Stimulated activated CD4-positive, alpha-beta T cell treated with anti-CD3 and anti-CD28 coated beads, Interleukin-15, amount 100 ng/mL, for 1 hour (primary cell): ENCODE measurements around the gene CARD9.

Experiments used
- DNase-seq, 2 donors: peaks; one replicate each; pipeline ENCODE4 v3.0.0-alpha.2; 2020; ENCODE audit warnings: low read depth in 1 of 2, low spot score in 1 of 2

Gene CARD9

GRCh38 chr9:136381311-136381710 is 7.8 kb upstream of the CARD9 start:
- DNase-seq, result no peak

GRCh38 chr9:136380381-136380780 is 6.9 kb upstream of the CARD9 start:
- DNase-seq, result no peak

- DNase-seq, result no peak
Observed at GRCh38 chr9:136379891-136380290, 6.4 kb upstream of the CARD9 start.

GRCh38 chr9:136379401-136379800 is 5.9 kb upstream of the CARD9 start:
- no peak for DNase-seq

DNA sequence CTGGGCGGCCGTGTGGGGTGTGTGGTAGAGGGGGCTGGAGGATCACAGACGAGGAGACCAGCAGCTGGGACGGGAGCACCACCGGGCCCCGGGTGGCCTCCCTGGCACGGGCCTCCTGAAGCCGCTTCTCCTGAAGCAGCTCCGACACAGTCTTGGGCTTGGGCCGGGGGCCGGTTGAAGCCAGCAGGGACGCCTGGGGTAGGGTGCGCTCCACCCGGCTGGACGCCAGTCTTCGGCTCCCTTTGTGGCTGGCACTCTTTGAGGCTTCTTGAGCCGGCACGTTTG is 5.5 kb upstream of the CARD9 start:
- DNase-seq, result no peak

- no peak for DNase-seq
Observed at GRCh38 chr9:136378170-136379002, 4.9 kb upstream of the CARD9 start.

- DNase-seq, result no peak
Observed at GRCh38 chr9:136377341-136378169, 4.1 kb upstream of the CARD9 start.

DNA sequence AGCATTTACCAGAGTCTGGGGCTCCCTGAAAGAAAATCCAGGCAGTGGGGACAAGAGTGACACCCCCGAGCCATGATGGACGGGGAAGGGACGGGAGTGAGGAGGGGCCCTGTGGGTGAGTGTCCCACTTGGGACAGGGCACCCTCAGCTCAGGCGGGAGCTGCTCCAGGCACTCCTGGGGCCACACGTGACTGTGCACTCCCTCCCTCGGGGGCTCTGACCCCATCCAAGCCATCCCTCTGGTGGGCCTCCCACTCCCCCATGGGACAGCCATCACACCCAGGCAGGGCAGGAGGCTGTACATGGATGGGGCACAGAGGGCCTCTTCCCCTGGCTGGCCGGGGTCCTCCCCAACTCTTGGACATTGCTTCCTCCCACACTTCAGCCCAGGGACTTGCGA is 3.0 kb upstream of the CARD9 start:
- DNase-seq, result no peak

GRCh38 chr9:136375096-136375495 is 1.6 kb upstream of the CARD9 start:
- DNase-seq, result no peak

DNA sequence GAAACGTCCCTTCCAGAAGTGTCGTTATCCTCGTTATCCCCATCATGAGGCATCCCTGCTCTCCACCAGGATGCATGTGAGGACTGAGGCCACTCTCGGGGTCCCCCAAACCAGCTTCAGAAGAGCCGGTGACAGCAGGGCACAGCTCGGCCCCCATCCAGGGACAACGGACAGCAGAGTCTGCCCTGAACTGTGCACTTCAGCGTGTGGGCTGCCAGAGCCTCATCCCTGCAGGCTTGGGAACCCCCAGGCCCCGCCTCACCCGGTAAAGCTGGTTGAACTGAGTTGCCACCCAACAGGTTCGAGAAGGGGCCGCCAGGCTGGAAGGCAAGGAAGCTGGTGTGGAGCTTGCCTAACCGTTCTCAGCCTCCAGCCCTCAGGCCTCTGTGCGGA is 710 bp upstream of the CARD9 start:
- DNase-seq, result no peak

GRCh38 chr9:136372561-136373299 is 739 bp downstream of the CARD9 start:
- DNase-seq, result no peak

DNA sequence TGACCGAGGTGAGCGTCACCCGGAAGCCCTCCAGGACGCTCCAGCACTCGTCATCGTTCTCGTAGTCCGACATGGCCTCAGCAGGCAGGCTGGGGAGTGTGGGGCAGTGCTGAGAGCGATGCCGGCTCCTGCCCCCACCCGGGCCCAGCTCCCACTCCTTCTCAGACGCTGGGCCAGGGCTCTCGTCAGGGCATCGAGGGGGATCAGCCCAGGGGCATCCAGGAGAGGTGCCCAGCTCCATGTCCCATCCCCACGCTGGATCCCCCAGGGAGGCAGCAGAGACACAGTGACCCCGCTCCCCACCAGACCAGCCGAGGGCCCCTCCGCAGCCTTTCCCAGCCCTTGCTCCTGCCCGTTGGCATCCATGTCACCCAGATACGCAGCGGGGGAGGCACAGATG is 1.5 kb downstream of the CARD9 start:
- no peak for DNase-seq

DNA sequence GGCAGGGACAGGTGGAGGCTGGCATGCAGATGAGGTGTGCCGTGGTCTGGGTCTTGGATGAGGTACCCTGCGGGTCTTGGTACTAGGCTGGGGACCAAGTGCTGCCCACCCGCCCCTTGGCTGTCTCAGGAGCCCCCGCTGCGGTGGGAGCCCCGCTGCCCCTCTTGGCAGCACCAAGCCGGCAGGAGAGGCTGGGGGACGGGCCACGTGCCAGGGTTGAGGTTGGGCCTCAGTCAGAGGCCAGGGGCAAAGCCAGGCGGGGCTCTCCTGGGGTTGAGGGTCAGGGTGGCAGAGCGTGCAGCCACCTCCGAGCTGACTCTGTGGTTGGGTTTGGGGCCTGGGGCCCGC is 2.0 kb downstream of the CARD9 start:
- no peak for DNase-seq

DNA sequence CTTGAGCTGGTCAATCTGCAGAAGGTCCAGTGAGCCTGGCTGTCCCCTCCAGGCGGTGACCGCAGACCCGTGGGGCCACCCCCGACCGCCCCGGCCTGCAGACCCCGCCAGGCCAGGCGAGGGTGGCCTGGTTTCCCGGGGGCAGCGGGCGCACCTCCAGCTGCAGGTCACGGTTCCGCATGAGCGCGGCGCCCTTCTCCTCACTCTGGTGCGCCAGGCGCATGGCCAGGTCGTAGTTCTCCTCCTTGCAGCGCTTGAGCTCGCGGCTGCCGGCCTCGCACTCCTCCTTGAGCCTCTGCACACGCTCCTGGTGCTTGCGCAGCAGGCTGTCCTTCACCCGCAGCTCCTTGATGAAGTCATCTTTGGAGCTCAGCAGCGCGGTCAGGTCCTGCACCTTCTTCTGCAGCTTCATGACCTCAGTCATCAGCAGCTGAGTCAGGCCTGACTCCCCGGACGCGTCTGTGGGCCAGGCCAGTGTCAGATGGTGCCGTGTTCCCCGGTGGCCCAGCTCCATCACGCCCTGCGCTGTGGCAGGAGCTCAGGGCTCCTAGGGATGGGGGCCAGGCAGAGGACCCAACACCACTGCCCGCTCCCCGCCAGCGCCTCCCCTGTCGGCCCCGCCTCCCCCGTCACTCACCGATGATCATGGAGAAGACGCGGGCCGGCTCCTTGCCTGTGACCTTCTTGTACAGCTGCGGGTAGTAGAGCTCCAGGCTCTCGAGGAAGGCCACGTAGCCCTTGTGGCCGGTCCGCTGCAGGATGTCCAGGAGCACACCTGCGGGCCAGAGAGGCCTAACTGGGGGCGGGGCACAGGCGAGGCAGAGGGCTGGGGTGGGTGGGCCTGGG is 2.6 kb downstream of the CARD9 start:
- DNase-seq, result no peak

- no peak for DNase-seq
Observed at GRCh38 chr9:136370037-136370436, 3.4 kb downstream of the CARD9 start.

DNA sequence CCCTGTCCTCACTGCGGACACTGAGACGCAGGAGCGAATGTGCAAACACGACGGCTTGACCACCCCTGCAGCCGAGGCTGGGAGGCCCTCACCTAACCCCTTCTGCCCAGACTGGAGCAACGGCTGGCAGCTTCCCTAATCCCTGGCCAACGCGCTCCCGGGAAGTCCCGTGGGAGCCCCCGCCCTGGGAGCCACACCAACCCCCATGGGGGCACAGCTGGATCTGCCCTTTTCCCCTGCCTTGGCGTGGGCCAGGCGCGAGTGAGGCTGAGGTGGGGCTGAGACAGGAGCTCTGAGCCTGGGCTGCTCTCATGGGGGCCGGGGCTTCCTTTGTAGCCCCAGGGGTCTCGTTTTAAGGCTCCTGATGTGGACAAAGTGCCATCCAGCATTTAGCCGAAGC is 5.3 kb downstream of the CARD9 start:
- DNase-seq, result no peak

DNA sequence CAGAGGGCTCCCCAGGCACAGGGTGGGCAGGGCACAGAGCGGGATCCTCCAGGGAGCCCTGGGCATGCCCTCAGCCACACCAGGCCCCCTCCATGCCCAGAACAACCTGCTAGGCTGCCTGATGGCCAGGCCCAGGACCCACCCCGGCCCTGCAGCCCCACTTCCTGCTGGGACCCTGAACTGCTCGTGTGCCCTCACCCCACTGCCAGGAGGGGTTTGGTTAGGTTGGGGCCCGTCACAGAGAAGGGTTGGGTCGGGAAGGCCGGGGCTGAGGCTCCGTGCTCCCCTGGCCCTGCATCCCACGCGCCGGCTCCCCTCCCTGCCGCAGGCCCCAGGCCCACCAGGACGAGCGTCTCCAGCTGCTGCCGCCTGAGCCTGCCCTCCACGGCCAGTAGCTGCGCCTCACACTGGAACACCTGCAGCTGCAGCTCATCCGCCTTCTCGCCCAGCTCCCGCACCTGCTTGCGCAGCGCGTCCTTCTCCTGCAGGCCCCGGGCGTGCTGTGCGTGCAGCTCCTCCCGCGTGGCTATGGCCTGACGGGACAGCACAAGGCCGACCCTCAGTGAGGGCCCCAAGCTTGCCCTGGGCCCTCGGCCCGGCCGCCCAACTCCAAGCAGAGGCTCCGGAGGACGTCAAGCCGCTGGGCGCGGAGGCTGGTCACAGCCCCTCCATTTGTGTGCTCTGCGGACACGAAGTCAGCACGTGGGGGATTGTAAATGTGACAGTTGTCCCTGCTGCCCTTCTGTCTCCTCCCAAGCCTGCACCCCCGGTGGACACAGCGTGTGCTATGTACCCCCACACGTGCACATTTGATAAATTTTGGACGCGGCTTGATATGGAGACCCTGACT is 5.9 kb downstream of the CARD9 start:
- DNase-seq, result no peak

DNA sequence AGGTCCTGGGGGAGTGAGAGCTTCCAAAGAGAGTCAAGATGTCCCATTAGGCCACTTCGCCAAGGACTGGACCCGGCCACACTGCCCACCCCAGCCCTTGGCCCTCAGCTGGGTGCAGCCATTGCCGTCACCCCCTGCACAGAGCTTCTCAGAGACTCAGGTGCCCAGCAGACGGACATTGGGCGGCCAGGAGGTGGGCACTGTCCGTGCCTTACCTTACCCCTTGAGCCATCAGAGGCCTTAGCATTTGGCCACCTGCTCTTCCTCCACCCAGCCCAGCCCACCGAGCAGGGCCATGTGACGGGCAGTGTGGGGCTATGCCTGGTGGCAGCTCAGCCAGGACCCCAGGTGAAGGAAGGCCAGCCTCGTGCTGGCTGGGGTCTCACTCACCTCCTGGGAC is 6.6 kb downstream of the CARD9 start:
- DNase-seq, result no peak

GRCh38 chr9:136365775-136366222 is 7.7 kb downstream of the CARD9 start:
- DNase-seq, result no peak
